ENCODE measurements around the gene PNPT1.

DNA sequence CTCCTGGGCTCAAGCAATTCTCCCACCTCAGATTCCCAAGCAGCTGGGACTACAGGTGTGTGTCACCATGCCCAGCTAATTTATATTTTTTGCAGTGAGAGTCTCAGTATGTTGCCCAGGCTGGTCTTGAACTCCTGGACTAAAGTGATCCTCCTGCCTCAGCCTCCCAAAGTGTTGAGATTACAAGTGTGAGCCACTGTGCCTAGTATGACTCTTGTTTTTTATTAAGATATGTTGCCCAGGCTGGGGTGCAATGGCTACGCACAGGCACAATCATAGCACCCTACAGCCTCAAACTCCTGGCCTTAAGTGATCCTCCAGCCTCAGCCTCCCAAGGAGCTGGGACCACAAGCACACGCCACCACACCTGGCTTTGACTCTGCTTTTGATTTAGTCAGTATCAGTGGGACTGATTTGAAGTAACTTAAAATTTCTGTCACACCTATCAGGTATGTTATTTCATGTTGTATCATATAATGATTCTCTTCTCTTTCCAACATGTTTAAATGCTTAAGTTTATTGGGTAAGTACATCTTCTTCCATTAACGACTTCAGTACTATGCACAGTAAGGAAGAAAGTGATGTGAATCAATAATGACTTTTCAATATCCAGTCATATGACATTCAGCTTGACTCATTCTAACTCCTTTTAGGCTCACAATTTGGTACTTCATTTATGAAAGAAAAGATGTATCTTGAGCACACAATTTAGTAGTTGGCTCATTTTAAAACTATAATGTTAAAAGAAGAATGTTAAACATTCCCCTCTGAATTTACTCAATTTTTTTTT lies 82.5 kb downstream of the PNPT1 start:
- no peak for TF ChIP-seq POLR2AphosphoS5 (IDR thresholded peaks at IDR 0.05; ENCODE audit: low read depth, low read length)
- TF ChIP-seq, protein P1, sequence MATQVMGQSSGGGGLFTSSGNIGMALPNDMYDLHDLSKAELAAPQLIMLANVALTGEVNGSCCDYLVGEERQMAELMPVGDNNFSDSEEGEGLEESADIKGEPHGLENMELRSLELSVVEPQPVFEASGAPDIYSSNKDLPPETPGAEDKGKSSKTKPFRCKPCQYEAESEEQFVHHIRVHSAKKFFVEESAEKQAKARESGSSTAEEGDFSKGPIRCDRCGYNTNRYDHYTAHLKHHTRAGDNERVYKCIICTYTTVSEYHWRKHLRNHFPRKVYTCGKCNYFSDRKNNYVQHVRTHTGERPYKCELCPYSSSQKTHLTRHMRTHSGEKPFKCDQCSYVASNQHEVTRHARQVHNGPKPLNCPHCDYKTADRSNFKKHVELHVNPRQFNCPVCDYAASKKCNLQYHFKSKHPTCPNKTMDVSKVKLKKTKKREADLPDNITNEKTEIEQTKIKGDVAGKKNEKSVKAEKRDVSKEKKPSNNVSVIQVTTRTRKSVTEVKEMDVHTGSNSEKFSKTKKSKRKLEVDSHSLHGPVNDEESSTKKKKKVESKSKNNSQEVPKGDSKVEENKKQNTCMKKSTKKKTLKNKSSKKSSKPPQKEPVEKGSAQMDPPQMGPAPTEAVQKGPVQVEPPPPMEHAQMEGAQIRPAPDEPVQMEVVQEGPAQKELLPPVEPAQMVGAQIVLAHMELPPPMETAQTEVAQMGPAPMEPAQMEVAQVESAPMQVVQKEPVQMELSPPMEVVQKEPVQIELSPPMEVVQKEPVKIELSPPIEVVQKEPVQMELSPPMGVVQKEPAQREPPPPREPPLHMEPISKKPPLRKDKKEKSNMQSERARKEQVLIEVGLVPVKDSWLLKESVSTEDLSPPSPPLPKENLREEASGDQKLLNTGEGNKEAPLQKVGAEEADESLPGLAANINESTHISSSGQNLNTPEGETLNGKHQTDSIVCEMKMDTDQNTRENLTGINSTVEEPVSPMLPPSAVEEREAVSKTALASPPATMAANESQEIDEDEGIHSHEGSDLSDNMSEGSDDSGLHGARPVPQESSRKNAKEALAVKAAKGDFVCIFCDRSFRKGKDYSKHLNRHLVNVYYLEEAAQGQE (IDR thresholded peaks at IDR 0.05; ENCODE audit: insufficient read depth in 1 of 2, low read depth in 2 of 2, low read length in 2 of 2): no peak
- TF ChIP-seq TAF1 (IDR thresholded peaks at IDR 0.05; ENCODE audit: borderline replicate concordance, insufficient read depth, low read length): no peak
- no peak for TF ChIP-seq SIN3A (IDR thresholded peaks at IDR 0.05; ENCODE audit: borderline replicate concordance, insufficient read depth, low read length)

Measured in PFSK-1 (cell line).